ENCODE results near the gene NELFB. TPM values are rescaled to one million over a fixed set of nuclear protein-coding genes. Genes with fewer than 3 reads are reported as not detected.

NELFB gene
- total RNA-seq, 1 donor = 43.7 TPM

GRCh38 chr9:137273095-137273490, 18.0 kb downstream of the NELFB start:
- no peak for DNase-seq (ENCODE audit: low read depth)
- TF ChIP-seq CTCF (IDR thresholded peaks at IDR 0.05; ENCODE audit: insufficient read depth, low read length) = no peak
- H3K4me3 ChIP-seq (ENCODE audit: low read depth, low read length) = no peak overlapping the region

- no peak overlapping the region for H3K4me3 ChIP-seq (ENCODE audit: low read depth, low read length)
- DNase-seq (ENCODE audit: low read depth) = no peak
- no peak for TF ChIP-seq CTCF (IDR thresholded peaks at IDR 0.05; ENCODE audit: insufficient read depth, low read length)
These were observed 18.6 kb downstream of the NELFB start for GRCh38 chr9:137273611-137274320.

GRCh38 chr9:137275203-137275587, 20.1 kb downstream of the NELFB start:
- no peak overlapping the region for H3K4me3 ChIP-seq (ENCODE audit: low read depth, low read length)
- TF ChIP-seq CTCF (IDR thresholded peaks at IDR 0.05; ENCODE audit: insufficient read depth, low read length) = no peak
- DNase-seq (ENCODE audit: low read depth) = no peak

GRCh38 chr9:137275588-137276472, 20.7 kb downstream of the NELFB start:
- DNase-seq (ENCODE audit: low read depth) = no peak
- no peak for TF ChIP-seq CTCF (IDR thresholded peaks at IDR 0.05; ENCODE audit: insufficient read depth, low read length)
- no peak overlapping the region for H3K4me3 ChIP-seq (ENCODE audit: low read depth, low read length)

GRCh38 chr9:137276473-137277328, 21.6 kb downstream of the NELFB start:
- peak overlapping the region; percentile 74 for H3K4me3 ChIP-seq (ENCODE audit: low read depth, low read length)
- no peak for TF ChIP-seq CTCF (IDR thresholded peaks at IDR 0.05; ENCODE audit: insufficient read depth, low read length)
- DNase-seq (ENCODE audit: low read depth) = peak; percentile 74

- H3K4me3 ChIP-seq (ENCODE audit: low read depth, low read length) = peak within 1 kb of the TSS; percentile 74
- peak; percentile 9 for TF ChIP-seq CTCF (IDR thresholded peaks at IDR 0.05; ENCODE audit: insufficient read depth, low read length)
- DNase-seq (ENCODE audit: low read depth) = peak; percentile 84
These were observed 22.4 kb downstream of the NELFB start, which contains the start of gene TOR4A for GRCh38 chr9:137277329-137278041. Gene TOR4A (plus strand): TSS chr9:137277726. CDS start chr9:137278690, 964 bp downstream.
